Large intestine (tissue), 3 donors: ENCODE results near the gene STYXL1. TPM values are rescaled to one million over a fixed set of nuclear protein-coding genes. Genes with fewer than 3 reads are reported as not detected.

Experiments used
- DNase-seq, 2 donors: peaks; one replicate each; pipeline versions ENCODE4 v3.0.0 to v3.0.0-alpha.2; 2013
- H3K27ac ChIP-seq: one replicate; pipeline ENCODE4 v1.5.1; 2013; ENCODE audit warnings: low read length
- H3K27me3 ChIP-seq: 2 replicates; pipeline ENCODE4 v1.6.1; 2013; ENCODE audit warnings: low read length; ENCODE audit not compliant: control insufficient read depth, insufficient read depth
- H3K36me3 ChIP-seq: 2 replicates; pipeline ENCODE4 v1.6.1; 2013; ENCODE audit warnings: low read length; ENCODE audit not compliant: control insufficient read depth, insufficient read depth
- H3K4me1 ChIP-seq: one replicate; pipeline ENCODE4 v1.6.1; 2013; ENCODE audit warnings: low read length; ENCODE audit not compliant: control insufficient read depth, insufficient read depth
- H3K4me3 ChIP-seq: one replicate; pipeline ENCODE4 v1.5.1; 2013; ENCODE audit warnings: low read length
- H3K9me3 ChIP-seq: one replicate; pipeline ENCODE4 v1.6.1; 2013; ENCODE audit warnings: mild to moderate bottlenecking, low read depth, low read length, moderate library complexity; ENCODE audit not compliant: control insufficient read depth
- WGBS: methylation state at CpG from one replicate; pipeline ENCODE4 v1.1.5; 2013; ENCODE audit warnings: low lambda C conversion rate; ENCODE audit not compliant: insufficient coverage; 5-methylcytosine and 5-hydroxymethylcytosine counted together
- polyA plus RNA-seq: library from polyadenylated mRNA; unstranded; fragments of 120-200 nt; gene quantifications from one replicate; pipeline ENCODE4 v1.2.1, GENCODE V29; 2013

The STYXL1 gene
- polyA plus RNA-seq, 1 donor: 55.1 TPM

- H3K36me3 ChIP-seq: peaks cover 61% of the 10 kb centered on the region
- H3K4me3 ChIP-seq: no peak overlapping the region
- DNase-seq: no peak
- H3K27me3 ChIP-seq: no peaks in the 10 kb centered on the region
- H3K4me1 ChIP-seq: peaks cover 4% of the 10 kb centered on the region
- H3K9me3 ChIP-seq: no peaks in the 10 kb centered on the region
- H3K27ac ChIP-seq: no peak overlapping the region
- WGBS: no CpG with 5 or more reads among the region's 32 CpGs
Observed at GRCh38 chr7:75987026-75987804, 60.6 kb downstream of the STYXL1 start.

GRCh38 chr7:75986147-75986781 lies 61.5 kb downstream of the STYXL1 start:
- H3K27me3 ChIP-seq: no peaks in the 10 kb centered on the region
- peaks cover 66% of the 10 kb centered on the region for H3K36me3 ChIP-seq
- DNase-seq: no peak
- no CpG with 5 or more reads among the region's 20 CpGs for WGBS
- H3K27ac ChIP-seq: no peak overlapping the region
- no peak overlapping the region for H3K4me3 ChIP-seq
- H3K4me1 ChIP-seq: peaks cover 4% of the 10 kb centered on the region
- no peaks in the 10 kb centered on the region for H3K9me3 ChIP-seq

- no peak overlapping the region for H3K27ac ChIP-seq
- H3K9me3 ChIP-seq: peaks cover 4% of the 10 kb centered on the region
- no CpG with 5 or more reads among the region's 41 CpGs for WGBS
- peaks cover 73% of the 10 kb centered on the region for H3K36me3 ChIP-seq
- H3K4me3 ChIP-seq: no peak overlapping the region
- H3K4me1 ChIP-seq: peaks cover 2% of the 10 kb centered on the region
- no peak for DNase-seq
- H3K27me3 ChIP-seq: no peaks in the 10 kb centered on the region
Observed at GRCh38 chr7:75985518-75986146, 62.2 kb downstream of the STYXL1 start.

DNA sequence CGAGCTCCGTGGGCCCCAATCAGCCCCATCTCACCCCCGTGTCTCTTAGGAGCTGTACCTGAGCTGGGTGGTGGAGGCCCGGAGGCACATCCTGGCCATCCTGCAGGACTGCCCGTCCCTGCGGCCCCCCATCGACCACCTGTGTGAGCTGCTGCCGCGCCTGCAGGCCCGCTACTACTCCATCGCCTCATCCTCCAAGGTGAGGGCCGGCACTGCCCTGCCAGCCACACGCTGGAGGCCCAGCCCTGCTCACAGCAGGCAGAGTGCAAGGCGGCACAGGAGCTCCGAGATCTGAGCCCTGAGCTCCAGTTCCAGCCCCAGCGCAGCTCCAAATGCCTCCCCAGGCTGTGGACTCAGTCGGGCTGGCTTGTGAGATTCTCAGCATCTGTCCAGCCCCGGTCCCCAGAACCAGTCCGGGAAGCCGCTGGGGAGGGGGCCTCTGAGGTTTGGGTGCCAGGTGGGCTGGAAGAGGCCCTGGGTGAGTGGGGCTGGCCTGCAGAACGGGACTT lies 62.7 kb downstream of the STYXL1 start:
- Histone ChIP-seq H3K4me1 (peaks cover 7% of the 10 kb centered on the region), H3K27me3 (no peaks in the 10 kb centered on the region), H3K27ac (no peak overlapping the region), H3K9me3 (peaks cover 7% of the 10 kb centered on the region), H3K36me3 (peaks cover 78% of the 10 kb centered on the region), H3K4me3 (no peak overlapping the region)
- no CpG with 5 or more reads among the region's 21 CpGs for WGBS
- no peak for DNase-seq

DNA sequence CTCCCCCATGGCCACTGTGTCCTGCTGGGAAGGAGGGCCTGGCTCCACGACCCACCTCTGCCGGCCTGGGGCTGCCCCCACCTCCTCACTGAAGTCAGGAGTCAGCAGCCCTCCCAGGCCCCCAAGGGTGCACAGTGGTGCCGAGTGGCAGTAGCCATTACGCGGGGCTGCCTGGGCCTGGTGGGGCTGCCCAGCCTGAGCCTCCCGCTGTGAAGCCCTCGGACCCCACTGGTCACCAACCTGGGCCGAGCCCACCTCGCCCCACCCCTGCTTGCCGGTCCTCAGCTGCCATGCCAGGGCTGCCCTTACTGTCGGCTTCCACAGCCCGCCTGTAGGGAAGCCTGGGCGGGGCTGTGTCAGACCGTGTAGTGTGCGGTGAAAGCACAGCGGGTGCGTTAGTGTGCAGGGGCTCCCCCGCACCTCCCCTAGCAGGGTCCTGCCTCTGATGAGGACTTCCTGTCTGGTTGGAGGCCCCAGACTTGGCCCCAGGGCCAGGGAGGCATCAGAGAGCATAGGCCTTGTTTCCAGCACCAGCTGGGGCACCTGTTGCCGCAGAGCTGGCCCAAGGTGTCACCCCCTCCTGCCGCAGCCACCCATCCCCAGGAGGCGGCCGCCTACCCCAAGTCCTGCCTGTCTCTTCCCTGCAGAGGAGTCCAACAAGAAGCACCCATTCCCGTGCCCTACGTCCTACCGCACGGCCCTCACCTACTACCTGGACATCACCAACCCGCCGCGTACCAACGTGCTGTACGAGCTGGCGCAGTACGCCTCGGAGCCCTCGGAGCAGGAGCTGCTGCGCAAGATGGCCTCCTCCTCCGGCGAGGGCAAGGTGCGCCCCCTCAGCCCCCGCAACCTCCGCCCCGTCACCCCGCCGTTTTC lies 63.4 kb downstream of the STYXL1 start:
- H3K4me3 ChIP-seq: no peak overlapping the region
- no peak overlapping the region for H3K27ac ChIP-seq
- DNase-seq: no peak
- peaks cover 14% of the 10 kb centered on the region for H3K4me1 ChIP-seq
- peaks cover 7% of the 10 kb centered on the region for H3K9me3 ChIP-seq
- WGBS: no CpG with 5 or more reads among the region's 44 CpGs
- H3K36me3 ChIP-seq: peaks cover 84% of the 10 kb centered on the region
- no peaks in the 10 kb centered on the region for H3K27me3 ChIP-seq

- Histone ChIP-seq H3K4me3 (no peak overlapping the region), H3K4me1 (peaks cover 18% of the 10 kb centered on the region), H3K36me3 (peaks cover 88% of the 10 kb centered on the region), H3K27ac (no peak overlapping the region), H3K27me3 (no peaks in the 10 kb centered on the region), H3K9me3 (peaks cover 7% of the 10 kb centered on the region)
- WGBS: no CpG with 5 or more reads among the region's 26 CpGs
- no peak for DNase-seq
Observed at GRCh38 chr7:75983471-75984129, 64.2 kb downstream of the STYXL1 start.

- H3K4me3 ChIP-seq: no peak overlapping the region
- H3K27ac ChIP-seq: no peak overlapping the region
- peaks cover 18% of the 10 kb centered on the region for H3K4me1 ChIP-seq
- H3K9me3 ChIP-seq: peaks cover 7% of the 10 kb centered on the region
- peaks cover 81% of the 10 kb centered on the region for H3K36me3 ChIP-seq
- no CpG with 5 or more reads among the region's 22 CpGs for WGBS
- no peak for DNase-seq
- no peaks in the 10 kb centered on the region for H3K27me3 ChIP-seq
Observed at GRCh38 chr7:75982306-75983064, 65.3 kb downstream of the STYXL1 start.

DNA sequence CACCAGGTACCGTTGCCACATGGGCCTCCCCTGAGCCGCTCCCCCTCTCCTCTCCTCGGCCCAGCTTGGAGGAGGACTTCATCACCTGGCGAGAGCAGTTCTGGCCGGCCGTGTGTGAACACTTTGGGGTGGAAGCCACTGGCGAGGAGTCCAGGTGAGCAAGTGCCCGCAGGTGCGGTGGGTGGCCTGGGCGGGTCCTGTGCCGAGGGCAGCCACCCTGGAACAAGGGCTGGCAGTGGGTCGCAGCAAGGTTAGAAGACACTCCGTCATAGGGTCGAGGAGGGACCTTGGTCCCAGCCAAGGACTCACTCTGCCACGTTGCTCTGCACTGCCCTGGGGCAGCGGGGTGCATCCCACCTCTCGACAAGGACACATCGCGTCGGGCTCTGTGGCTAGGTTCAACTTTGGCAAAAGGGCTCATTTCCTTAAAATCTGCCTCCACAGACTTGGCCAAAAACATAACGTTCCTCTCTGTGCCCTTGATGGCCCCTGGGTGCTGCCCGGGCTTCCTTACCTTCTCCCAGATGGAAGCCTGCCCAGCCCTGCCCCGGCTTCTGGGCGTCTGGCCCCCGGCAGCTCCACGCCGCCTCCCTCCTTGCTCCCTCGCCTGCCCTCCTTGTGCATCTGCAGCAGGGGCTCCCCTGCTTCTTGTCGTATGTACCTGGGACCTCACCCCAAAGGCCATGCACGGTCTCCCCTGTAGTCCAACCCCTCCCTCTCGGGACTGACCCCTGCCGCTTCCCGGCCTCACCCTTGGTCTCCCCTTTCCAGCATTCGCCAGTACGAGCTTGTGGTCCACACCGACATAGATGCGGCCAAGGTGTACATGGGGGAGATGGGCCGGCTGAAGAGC lies 66.1 kb downstream of the STYXL1 start:
- H3K27me3 ChIP-seq: no peaks in the 10 kb centered on the region
- no CpG with 5 or more reads among the region's 38 CpGs for whole genome bisulfite sequencing
- H3K27ac ChIP-seq: no peak overlapping the region
- no peak for DNase-seq
- H3K9me3 ChIP-seq: peaks cover 7% of the 10 kb centered on the region
- peaks cover 18% of the 10 kb centered on the region for H3K4me1 ChIP-seq
- no peak overlapping the region for H3K4me3 ChIP-seq
- peaks cover 78% of the 10 kb centered on the region for H3K36me3 ChIP-seq

DNA sequence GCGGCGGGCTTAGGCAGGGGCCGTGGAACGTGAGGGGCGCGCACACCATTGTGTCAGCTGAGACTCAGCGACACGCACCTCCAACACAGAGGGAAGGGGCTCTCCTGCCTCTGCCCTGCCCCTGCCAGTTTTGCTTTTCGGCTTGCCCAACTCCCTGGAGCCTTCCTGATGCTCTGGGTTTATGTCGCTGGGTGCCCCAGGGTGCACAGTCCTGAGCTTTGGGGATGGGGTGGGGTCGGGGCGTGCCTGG lies 66.7 kb downstream of the STYXL1 start:
- no peak overlapping the region for H3K4me3 ChIP-seq
- no peak for DNase-seq
- no peak overlapping the region for H3K27ac ChIP-seq
- 100% methylated on average over 1 of the region's 12 CpGs for WGBS
- H3K27me3 ChIP-seq: no peaks in the 10 kb centered on the region
- H3K36me3 ChIP-seq: peaks cover 73% of the 10 kb centered on the region
- H3K4me1 ChIP-seq: peaks cover 18% of the 10 kb centered on the region
- peaks cover 7% of the 10 kb centered on the region for H3K9me3 ChIP-seq
